ENCODE data around the gene ADGRD1. TPM values are rescaled to one million over a fixed set of nuclear protein-coding genes. Genes with fewer than 3 reads are reported as not detected.
"Not testable (repeated sequence)": the region's sequence is repeated elsewhere in the genome, so short reads cannot be mapped to it uniquely, and the experiment has no call there.

Gene ADGRD1
- total and polyA plus RNA-seq, 2 of the 8 experiments (the other 6 are each of a cell fraction or from before 2014, with no cell fraction given), result 0.36 to 0.48 TPM

DNA sequence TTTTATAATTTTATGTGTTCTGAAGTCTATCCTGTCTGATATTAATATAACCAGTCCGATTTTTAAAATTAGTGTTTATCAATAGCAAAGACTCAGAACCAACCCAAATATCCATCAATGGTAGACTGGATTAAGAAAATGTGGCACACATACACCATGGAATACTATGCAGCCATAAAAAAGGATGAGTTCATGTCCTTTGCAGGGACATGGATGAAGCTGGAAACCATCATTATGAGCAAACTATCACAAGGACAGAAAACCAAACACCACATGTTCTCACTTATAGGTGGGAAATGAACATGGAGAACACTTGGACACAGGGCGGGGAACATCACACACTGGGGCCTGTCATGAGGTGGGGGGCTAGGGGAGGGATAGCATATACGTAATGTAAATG lies 16.2 kb upstream of the ADGRD1 start:
- H3K9ac ChIP-seq (replicated peaks in 1 of 4; ENCODE audit: extremely low read depth in 1 of 4, low read depth in 3 of 4, low read length in 3 of 4); H3K4me2 ChIP-seq (ENCODE audit: insufficient read depth in 1 of 2, low read depth in 2 of 2, low read length in 2 of 2); H4K8ac ChIP-seq (ENCODE audit: extremely low read depth, insufficient read depth, low read length); H3K27me3 ChIP-seq (replicated peaks in 1 of 4; ENCODE audit: control insufficient read depth in 3 of 4, extremely low read depth in 1 of 4, insufficient read depth in 3 of 4, low read length in 3 of 4); H2BK120ac ChIP-seq (replicated peaks; ENCODE audit: low read depth, low read length); H4K5ac ChIP-seq (ENCODE audit: insufficient read length, low read depth, low read length); H3K4ac ChIP-seq (replicated peaks; ENCODE audit: insufficient read length, low read depth, low read length); H3K4me1 ChIP-seq (replicated peaks in 1 of 4; ENCODE audit: control insufficient read depth in 3 of 4, insufficient read depth in 4 of 4, low read length in 3 of 4); H2BK12ac ChIP-seq (ENCODE audit: low read depth, low read length); H3K23ac ChIP-seq (ENCODE audit: insufficient read length); H3K36me3 ChIP-seq (ENCODE audit: control insufficient read depth in 2 of 4, insufficient read depth in 4 of 4, low read length in 3 of 4); H2AK5ac ChIP-seq (ENCODE audit: low read depth, low read length); H2BK5ac ChIP-seq (ENCODE audit: low read depth, low read length); H3K14ac ChIP-seq (ENCODE audit: insufficient read length); FAIRE-seq; H2BK20ac ChIP-seq (ENCODE audit: low read length); H4K20me1 ChIP-seq (replicated peaks in 1 of 2; ENCODE audit: control insufficient read depth in 1 of 2, insufficient read depth in 2 of 2, low read length in 2 of 2); H3K79me2 ChIP-seq (ENCODE audit: control insufficient read depth in 1 of 2, insufficient read depth in 2 of 2, low read length in 2 of 2); H3K27ac ChIP-seq (ENCODE audit: low read depth, low read length); H3K56ac ChIP-seq (replicated peaks; ENCODE audit: insufficient read length, low read depth, low read length); H2BK15ac ChIP-seq (ENCODE audit: low read length); H3K9me3 ChIP-seq (ENCODE audit: insufficient read depth in 2 of 2, low read depth in 1 of 2, low read length in 1 of 2); H2AFZ ChIP-seq (ENCODE audit: low read length); H3K4me3 ChIP-seq (ENCODE audit: extremely low read depth in 1 of 4, insufficient read depth in 2 of 4, low read depth in 3 of 4, low read length in 4 of 4); H4K91ac ChIP-seq (replicated peaks; ENCODE audit: insufficient read length, low read length); H3K18ac ChIP-seq (ENCODE audit: extremely low read depth, low read length); H3K23me2 ChIP-seq (ENCODE audit: low read depth, low read length); POLR2A ChIA-PET (ENCODE audit: partially characterized antibody); H3K79me1 ChIP-seq (ENCODE audit: low read depth, low read length): not testable (repeated sequence)
- CTCF ChIA-PET (ENCODE audit: partially characterized antibody), result interaction anchor here (1.4 kb wide), 1 partner anchor 9 kb away, joined by 4 read pairs; no protein-coding TSS in a partner anchor
- peak in 1 of 2 experiments; percentile 6 for DNase-seq (ENCODE audit: low read depth in 1 of 2, low spot score in 2 of 2)
- 97% methylated on average over 3 of the region's 3 CpGs; no CpG with 5 or more reads in 1 of the 2 experiments for WGBS, 2 experiments (ENCODE audit: extremely low coverage in 1 of 2, insufficient coverage in 1 of 2, insufficient read length in 1 of 2, insufficient replicate concordance in 2 of 2, low coverage in 1 of 2, low lambda C conversion rate in 2 of 2, missing lambda C conversion rate in 1 of 2)

All from H1 (cell line).